H1 (cell line): Measurements from ENCODE around the gene TMPRSS4. TPM values are rescaled to one million over a fixed set of nuclear protein-coding genes. Genes with fewer than 3 reads are reported as not detected.

Source experiments
- CTCF ChIA-PET: fragments of 300-600 bp; sonication (Branson Sonifier 250); formaldehyde crosslinking; loops from one replicate; lab custom pipeline; 2021; ENCODE audit not compliant: partially characterized antibody; lab: Charles Lee
- POLR2A ChIA-PET: fragments of 300-600 bp; sonication (Branson Sonifier 250); formaldehyde crosslinking; loops from one replicate; lab custom pipeline; 2021; ENCODE audit warnings: inconsistent platforms; ENCODE audit not compliant: partially characterized antibody; lab: Charles Lee
- DNase-seq, 2 experiments: peaks; one replicate each; pipeline versions ENCODE4 v3.0.0 to v3.0.0-alpha.2; 2010 to 2022; ENCODE audit warnings: low spot score in 2 of 2, low read depth in 1 of 2, mixed read lengths in 1 of 2
- FAIRE-seq: peaks from 2 replicates; lab custom pipeline; 2011; peaks lifted over from hg19 to GRCh38; lab: Jason Lieb, UNC
- H2AFZ ChIP-seq: 2 replicates; pipeline ENCODE4 v1.8.1; 2012; ENCODE audit warnings: low read length, inconsistent platforms
- H2AK5ac ChIP-seq: 2 replicates; pipeline ENCODE4 v1.6.1; 2013; ENCODE audit warnings: low read depth, low read length
- H2BK120ac ChIP-seq: replicated peaks from 2 replicates; pipeline ENCODE3; 2013; ENCODE audit warnings: low read depth, low read length, inconsistent platforms
- H2BK12ac ChIP-seq: 2 replicates; pipeline ENCODE4 v1.6.1; 2013; ENCODE audit warnings: low read depth, low read length
- H2BK15ac ChIP-seq: 2 replicates; pipeline ENCODE4 v1.6.1; 2013; ENCODE audit warnings: low read length
- H2BK20ac ChIP-seq: 2 replicates; pipeline ENCODE4 v1.6.1; 2013; ENCODE audit warnings: low read length
- H2BK5ac ChIP-seq: 2 replicates; pipeline ENCODE4 v1.6.1; 2013; ENCODE audit warnings: low read depth, low read length
- H3K14ac ChIP-seq: 2 replicates; pipeline ENCODE4 v1.6.1; 2013; ENCODE audit warnings: inconsistent platforms; ENCODE audit not compliant: insufficient read length
- H3K18ac ChIP-seq: 2 replicates; pipeline ENCODE4 v1.6.1; 2013; ENCODE audit warnings: low read length; ENCODE audit errors: extremely low read depth
- H3K23ac ChIP-seq: 2 replicates; pipeline ENCODE4 v1.6.1; 2013; ENCODE audit warnings: inconsistent platforms; ENCODE audit not compliant: insufficient read length
- H3K23me2 ChIP-seq: 2 replicates; pipeline ENCODE4 v1.6.1; 2013; ENCODE audit warnings: low read depth, low read length
- H3K27ac ChIP-seq: 2 replicates; pipeline ENCODE4 v1.6.1; 2011; ENCODE audit warnings: low read depth, low read length, inconsistent platforms
- H3K27me3 ChIP-seq, 4 experiments: replicated peaks in 1 of 4; 1 replicate in 1 of 4; 2 replicates in 3 of 4; pipeline versions ENCODE4 v1.6.1 to v1.8.1; 2011 to 2013; ENCODE audit warnings: low read length in 3 of 4, mild to moderate bottlenecking in 3 of 4, inconsistent platforms in 2 of 4, mixed read lengths in 2 of 4, moderate library complexity in 1 of 4; ENCODE audit not compliant: control insufficient read depth in 3 of 4, insufficient read depth in 3 of 4; ENCODE audit errors: extremely low read depth in 1 of 4
- H3K36me3 ChIP-seq, 4 experiments: 2 replicates each; pipeline versions ENCODE4 v1.6.1 to v1.8.1; 2011 to 2013; ENCODE audit warnings: mild to moderate bottlenecking in 4 of 4, low read length in 3 of 4, moderate library complexity in 2 of 4, control low read depth in 1 of 4, inconsistent platforms in 1 of 4; ENCODE audit not compliant: insufficient read depth in 4 of 4, control insufficient read depth in 2 of 4
- H3K4ac ChIP-seq: replicated peaks from 2 replicates; pipeline ENCODE3; 2013; ENCODE audit warnings: low read length, low read depth, mixed read lengths, inconsistent platforms; ENCODE audit not compliant: insufficient read length
- H3K4me1 ChIP-seq, 4 experiments: replicated peaks in 1 of 4; 1 replicate in 1 of 4; 2 replicates in 3 of 4; pipeline versions ENCODE4 v1.6.1 to v1.8.1; 2011 to 2013; ENCODE audit warnings: low read length in 3 of 4, inconsistent platforms in 2 of 4, mixed read lengths in 1 of 4; ENCODE audit not compliant: insufficient read depth in 4 of 4, control insufficient read depth in 3 of 4
- H3K4me2 ChIP-seq, 2 experiments: 2 replicates each; pipeline versions ENCODE4 v1.6.1 to v1.8.1; 2011 to 2013; ENCODE audit warnings: low read depth in 2 of 2, low read length in 2 of 2, control low read depth in 1 of 2, inconsistent platforms in 1 of 2, mild to moderate bottlenecking in 1 of 2; ENCODE audit not compliant: insufficient read depth in 1 of 2
- H3K4me3 ChIP-seq, 4 experiments: fragments of 200-600, 300-600 bp in 1 of 4; sonication (generic), shearing (Covaris generic), sonication (Bioruptor Twin) in 1 of 4; 2 replicates each; pipeline versions ENCODE4 v1.5.1 to v1.8.1; 2011 to 2016; ENCODE audit warnings: low read length in 4 of 4, low read depth in 3 of 4, control low read depth in 2 of 4, inconsistent platforms in 2 of 4, mild to moderate bottlenecking in 2 of 4, mixed read lengths in 1 of 4, moderate library complexity in 1 of 4; ENCODE audit not compliant: insufficient read depth in 2 of 4; ENCODE audit errors: extremely low read depth in 1 of 4
- H3K56ac ChIP-seq: replicated peaks from 2 replicates; pipeline ENCODE3; 2013; ENCODE audit warnings: low read depth, mild to moderate bottlenecking, mixed read lengths, low read length, inconsistent platforms; ENCODE audit not compliant: insufficient read length
- H3K79me1 ChIP-seq: 2 replicates; pipeline ENCODE4 v1.6.1; 2013; ENCODE audit warnings: low read depth, low read length, control low read depth
- H3K79me2 ChIP-seq, 2 experiments: 2 replicates each; pipeline versions ENCODE4 v1.6.1 to v1.8.1; 2012 to 2013; ENCODE audit warnings: low read length in 2 of 2, mild to moderate bottlenecking in 2 of 2, inconsistent platforms in 1 of 2; ENCODE audit not compliant: insufficient read depth in 2 of 2, control insufficient read depth in 1 of 2
- H3K9ac ChIP-seq, 4 experiments: replicated peaks in 1 of 4; 1 replicate in 1 of 4; 2 replicates in 3 of 4; pipeline versions ENCODE4 v1.6.1 to v1.8.1; 2011 to 2013; ENCODE audit warnings: low read depth in 3 of 4, low read length in 3 of 4, control low read depth in 2 of 4, mild to moderate bottlenecking in 2 of 4, moderate library complexity in 2 of 4, inconsistent platforms in 1 of 4; ENCODE audit errors: extremely low read depth in 1 of 4
- H3K9me3 ChIP-seq, 2 experiments: 2 replicates each; pipeline versions ENCODE4 v1.6.1 to v1.8.1; 2012 to 2013; ENCODE audit warnings: mild to moderate bottlenecking in 2 of 2, moderate library complexity in 2 of 2, control low read depth in 1 of 2, inconsistent platforms in 1 of 2, low read depth in 1 of 2, low read length in 1 of 2, mixed read lengths in 1 of 2; ENCODE audit not compliant: insufficient read depth in 2 of 2
- H4K20me1 ChIP-seq, 2 experiments: replicated peaks in 1 of 2; 2 replicates each; pipeline versions ENCODE3 to v1.8.1; 2011 to 2013; ENCODE audit warnings: inconsistent platforms in 2 of 2, low read length in 2 of 2, mild to moderate bottlenecking in 1 of 2; ENCODE audit not compliant: insufficient read depth in 2 of 2, control insufficient read depth in 1 of 2
- H4K5ac ChIP-seq: 2 replicates; pipeline ENCODE4 v1.6.1; 2013; ENCODE audit warnings: low read length, low read depth, mixed read lengths, inconsistent platforms; ENCODE audit not compliant: insufficient read length
- H4K8ac ChIP-seq: 2 replicates; pipeline ENCODE4 v1.8.0; 2013; ENCODE audit warnings: mild to moderate bottlenecking, moderate library complexity, low read length, inconsistent platforms; ENCODE audit not compliant: insufficient read depth; ENCODE audit errors: extremely low read depth
- H4K91ac ChIP-seq: replicated peaks from 2 replicates; pipeline ENCODE3; 2013; ENCODE audit warnings: low read length, mixed read lengths, inconsistent platforms; ENCODE audit not compliant: insufficient read length
- BRCA1 ChIP-seq: IDR thresholded peaks from 2 replicates; pipeline ENCODE4 v1.6.1; 2012; ENCODE audit warnings: low read depth, low read length, improper control_type of control experiment
- CBX5 ChIP-seq: fragments of 300-800, 300-1000 bp; sonication (generic); IDR thresholded peaks from 2 replicates; pipeline ENCODE4 v1.7.1; 2016; ENCODE audit warnings: antibody characterized with exemption, low read length, low read depth
- CTCF ChIP-seq, 3 experiments: IDR thresholded peaks; 1 replicate in 2 of 3; 2 replicates in 1 of 3; pipeline versions ENCODE4 v1.5.1 to v1.6.1; 2011; ENCODE audit warnings: low read length in 3 of 3, mild to moderate bottlenecking in 3 of 3, inconsistent platforms in 2 of 3, low read depth in 1 of 3, moderate library complexity in 1 of 3; ENCODE audit not compliant: insufficient read depth in 1 of 3; ENCODE audit errors: control extremely low read depth in 1 of 3
- EP300 ChIP-seq, 2 experiments: IDR thresholded peaks; 1 replicate in 1 of 2; 2 replicates in 1 of 2; pipeline ENCODE4 v1.6.1; 2011 to 2012; ENCODE audit warnings: low read depth in 2 of 2, low read length in 2 of 2, mild to moderate bottlenecking in 2 of 2, borderline replicate concordance in 1 of 2, inconsistent platforms in 1 of 2, moderate library complexity in 1 of 2
- JUN ChIP-seq: IDR thresholded peaks from 2 replicates; pipeline ENCODE4 v1.6.1; 2011; ENCODE audit warnings: low read depth, mild to moderate bottlenecking, improper control_type of control experiment, low read length
- JUND ChIP-seq: IDR thresholded peaks from 2 replicates; pipeline ENCODE4 v1.6.1; 2011; ENCODE audit warnings: mild to moderate bottlenecking, improper control_type of control experiment, low read length
- MAFK ChIP-seq: IDR thresholded peaks from 2 replicates; pipeline ENCODE4 v1.6.1; 2012; ENCODE audit warnings: low read depth, mild to moderate bottlenecking, improper control_type of control experiment, low read length
- POU5F1 ChIP-seq: IDR thresholded peaks from 2 replicates; pipeline ENCODE4 v1.6.1; 2011; ENCODE audit warnings: low read depth, mild to moderate bottlenecking, low read length, moderate library complexity
- RBBP5 ChIP-seq: IDR thresholded peaks from 2 replicates; pipeline ENCODE4 v1.7.1; 2012; ENCODE audit warnings: low read depth, mild to moderate bottlenecking, inconsistent platforms, low read length, moderate library complexity, borderline replicate concordance
- SIN3A ChIP-seq, 2 experiments: IDR thresholded peaks in 1 of 2; conservative IDR thresholded peaks in 1 of 2; 2 replicates each; pipeline ENCODE4 v1.6.1; 2011 to 2012; ENCODE audit warnings: low read length in 2 of 2, improper control_type of control experiment in 1 of 2, low read depth in 1 of 2, mild to moderate bottlenecking in 1 of 2
- TEAD4 ChIP-seq: IDR thresholded peaks from 2 replicates; pipeline ENCODE4 v1.6.1; 2012; ENCODE audit warnings: low read depth, low read length, inconsistent platforms, mixed read lengths
- WGBS, 2 experiments: shearing (Covaris generic) in 1 of 2; methylation state at CpG; one replicate each; pipeline versions ENCODE4 v1.1.6 to v1.1.7; 2013 to 2015; ENCODE audit warnings: low lambda C conversion rate in 2 of 2, mixed read lengths in 2 of 2, inconsistent platforms in 1 of 2, low coverage in 1 of 2, missing lambda C conversion rate in 1 of 2; ENCODE audit not compliant: insufficient replicate concordance in 2 of 2, insufficient coverage in 1 of 2, insufficient read length in 1 of 2; ENCODE audit errors: extremely low coverage in 1 of 2, missing lambda C conversion rate in 1 of 2; 5-methylcytosine and 5-hydroxymethylcytosine counted together
- polyA plus RNA-seq, 7 experiments: library from polyadenylated mRNA; depleted of rRNA in 3 of 7; stranded (reverse) in 5 of 7; unstranded in 2 of 7; fragments of >200 nt in 5 of 7; fragments of 200-250 nt in 2 of 7; gene quantifications; 1 replicate in 5 of 7; 2 replicates in 1 of 7; 4 replicates in 1 of 7; pipeline versions ENCODE4 v1.2.1 to v1.2.3, GENCODE V29; 2011 to 2013; ENCODE audit warnings: missing spikeins in 2 of 7, mixed read lengths in 2 of 7
- total RNA-seq: library from RNA; stranded (reverse); fragmentation: NEBNext Ultra II Directional; extraction: Animal tissue kit (Norgen Biotek cat#: 25700); gene quantifications from 2 replicates; pipeline ENCODE4 v1.2.1, GENCODE V29; 2021

The TMPRSS4 gene
- total and polyA plus RNA-seq, 2 of the 8 experiments (the other 6 are each of a cell fraction or from before 2014, with no cell fraction given): 0.11 to 0.58 TPM

GRCh38 chr11:118167906-118168305, 91.0 kb downstream of the TMPRSS4 start:
- Histone ChIP-seq H4K20me1 (no peaks in the 10 kb centered on the region), H2BK15ac (no peak overlapping the region), H4K8ac (no peak overlapping the region), H3K36me3 (no peaks in the 10 kb centered on the region), H3K23ac (no peak overlapping the region), H3K56ac (no peak overlapping the region), H3K4me3 (no peak overlapping the region), H3K79me1 (no peaks in the 10 kb centered on the region), H2BK20ac (no peak overlapping the region), H2BK12ac (peak overlapping the region; percentile 21; the same call in 1 of the 2 replicates), H3K27ac (no peak overlapping the region), H4K91ac (no peak overlapping the region), H3K4ac (no peak overlapping the region), H4K5ac (no peak overlapping the region), H3K27me3 (peaks cover 6 to 66% (median 39%) of the 10 kb centered on the region in 4 experiments), H3K18ac (no peak overlapping the region), H2BK5ac (no peak overlapping the region; the same call in 1 of the 2 replicates), H3K4me2 (no peak overlapping the region), H2AK5ac (no peak overlapping the region), H2AFZ (no peak overlapping the region), H3K9ac (no peak overlapping the region), H3K79me2 (no peaks in the 10 kb centered on the region), H3K14ac (no peak overlapping the region), H2BK120ac (no peak overlapping the region), H3K23me2 (peaks cover 2% of the 10 kb centered on the region; the same call in 1 of the 2 replicates), H3K9me3 (no peaks in the 10 kb centered on the region), H3K4me1 (peaks cover 2 to 16% (median 7%) of the 10 kb centered on the region in 4 experiments)
- POLR2A ChIA-PET: interaction anchor here (1.2 kb wide), 1 partner anchor 11 kb away, joined by 5 read pairs; no protein-coding TSS in a partner anchor
- 89% methylated on average over 12 of the region's 12 CpGs; no CpG with 5 or more reads in 1 of the 2 experiments for WGBS, 2 experiments
- FAIRE-seq (no peak), DNase-seq (no peak)
- CTCF ChIA-PET: interaction anchor here (0.8 to 8.7 kb wide), 5 partner anchors 10 to 343 kb away, joined by 3 to 245 read pairs (median 4); partner anchors contain the start of genes FXYD2 and SCN4B
- TF ChIP-seq SIN3A (conservative IDR thresholded peaks at IDR 0.05 in 1 of 2, IDR thresholded peaks at IDR 0.05 in 1 of 2; ENCODE audit: low read depth in 1 of 2, low read length in 2 of 2) (no peak), JUND (no peak), TEAD4 (no peak), RBBP5 (no peak), CTCF (IDR thresholded peaks at IDR 0.05; ENCODE audit: control extremely low read depth in 1 of 3, insufficient read depth in 1 of 3, low read depth in 1 of 3, low read length in 3 of 3) (no peak), EP300 (IDR thresholded peaks at IDR 0.05; ENCODE audit: borderline replicate concordance in 1 of 2, low read depth in 2 of 2, low read length in 2 of 2) (no peak), BRCA1 (no peak), POU5F1 (no peak), JUN (no peak), CBX5 (no peak), MAFK (no peak)
